Lung microvascular endothelial cell (primary cell): ENCODE results near the gene MGAT5B. TPM values are rescaled to one million over a fixed set of nuclear protein-coding genes. Genes with fewer than 3 reads are reported as not detected.

Experiments used
- total RNA-seq: library from RNA; depleted of rRNA; stranded (reverse); fragments of >200 nt; gene quantifications from 2 replicates; pipeline ENCODE4 v1.2.1, GENCODE V29; 2014

The MGAT5B gene
- total RNA-seq, 1 donor from 2014 or later, result 0.20 TPM

Other genes with a start within 250 kb of the MGAT5B start
- not detected in 2 replicates for gene ST6GALNAC1, start 224.6 kb upstream of the MGAT5B start, total RNA-seq
- 112 and 221 TPM in 2 replicates for gene MXRA7, start 157.4 kb upstream of the MGAT5B start, total RNA-seq
- 10.5 and 15.1 TPM in 2 replicates for gene JMJD6, start 141.8 kb upstream of the MGAT5B start, total RNA-seq
- 20.0 and 22.8 TPM in 2 replicates for gene METTL23, start 141.6 kb upstream of the MGAT5B start, total RNA-seq
- gene SRSF2, start 131.1 kb upstream of the MGAT5B start, total RNA-seq, result 142 and 143 TPM in 2 replicates
- 21.1 and 31.9 TPM in 2 replicates for gene MFSD11, start 130.3 kb upstream of the MGAT5B start, total RNA-seq